Measurements from ENCODE around the gene TRABD2B.

The TRABD2B gene

DNA sequence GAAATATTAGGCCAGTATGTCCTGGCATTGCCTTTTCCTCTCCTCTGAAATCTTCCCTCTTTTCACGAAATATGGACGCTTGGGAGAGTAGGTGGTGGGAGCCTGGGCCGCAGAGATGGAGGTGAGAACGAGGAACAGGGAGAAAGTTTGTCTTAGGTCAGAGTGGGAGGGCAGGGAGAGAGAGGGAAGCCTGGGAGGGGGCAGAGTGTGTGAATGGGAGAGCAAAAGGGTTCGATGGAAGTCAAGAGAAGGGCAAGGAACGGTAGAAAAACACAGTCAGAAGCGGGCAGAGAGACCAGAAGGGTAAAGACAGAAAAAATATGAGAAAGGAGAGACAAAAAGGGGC lies 1.2 kb downstream of the TRABD2B start (continued):
- TF ChIP-seq, protein P1, sequence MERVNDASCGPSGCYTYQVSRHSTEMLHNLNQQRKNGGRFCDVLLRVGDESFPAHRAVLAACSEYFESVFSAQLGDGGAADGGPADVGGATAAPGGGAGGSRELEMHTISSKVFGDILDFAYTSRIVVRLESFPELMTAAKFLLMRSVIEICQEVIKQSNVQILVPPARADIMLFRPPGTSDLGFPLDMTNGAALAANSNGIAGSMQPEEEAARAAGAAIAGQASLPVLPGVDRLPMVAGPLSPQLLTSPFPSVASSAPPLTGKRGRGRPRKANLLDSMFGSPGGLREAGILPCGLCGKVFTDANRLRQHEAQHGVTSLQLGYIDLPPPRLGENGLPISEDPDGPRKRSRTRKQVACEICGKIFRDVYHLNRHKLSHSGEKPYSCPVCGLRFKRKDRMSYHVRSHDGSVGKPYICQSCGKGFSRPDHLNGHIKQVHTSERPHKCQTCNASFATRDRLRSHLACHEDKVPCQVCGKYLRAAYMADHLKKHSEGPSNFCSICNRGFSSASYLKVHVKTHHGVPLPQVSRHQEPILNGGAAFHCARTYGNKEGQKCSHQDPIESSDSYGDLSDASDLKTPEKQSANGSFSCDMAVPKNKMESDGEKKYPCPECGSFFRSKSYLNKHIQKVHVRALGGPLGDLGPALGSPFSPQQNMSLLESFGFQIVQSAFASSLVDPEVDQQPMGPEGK (tag by site-specific recombination; IDR thresholded peaks at IDR 0.05) = peak; percentile 57; the same call in 1 of the 2 replicates
- TF ChIP-seq, protein P2, sequence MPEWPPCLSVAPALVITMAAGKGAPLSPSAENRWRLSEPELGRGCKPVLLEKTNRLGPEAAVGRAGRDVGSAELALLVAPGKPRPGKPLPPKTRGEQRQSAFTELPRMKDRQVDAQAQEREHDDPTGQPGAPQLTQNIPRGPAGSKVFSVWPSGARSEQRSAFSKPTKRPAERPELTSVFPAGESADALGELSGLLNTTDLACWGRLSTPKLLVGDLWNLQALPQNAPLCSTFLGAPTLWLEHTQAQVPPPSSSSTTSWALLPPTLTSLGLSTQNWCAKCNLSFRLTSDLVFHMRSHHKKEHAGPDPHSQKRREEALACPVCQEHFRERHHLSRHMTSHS (tag by site-specific recombination; IDR thresholded peaks at IDR 0.05) = no peak

DNA sequence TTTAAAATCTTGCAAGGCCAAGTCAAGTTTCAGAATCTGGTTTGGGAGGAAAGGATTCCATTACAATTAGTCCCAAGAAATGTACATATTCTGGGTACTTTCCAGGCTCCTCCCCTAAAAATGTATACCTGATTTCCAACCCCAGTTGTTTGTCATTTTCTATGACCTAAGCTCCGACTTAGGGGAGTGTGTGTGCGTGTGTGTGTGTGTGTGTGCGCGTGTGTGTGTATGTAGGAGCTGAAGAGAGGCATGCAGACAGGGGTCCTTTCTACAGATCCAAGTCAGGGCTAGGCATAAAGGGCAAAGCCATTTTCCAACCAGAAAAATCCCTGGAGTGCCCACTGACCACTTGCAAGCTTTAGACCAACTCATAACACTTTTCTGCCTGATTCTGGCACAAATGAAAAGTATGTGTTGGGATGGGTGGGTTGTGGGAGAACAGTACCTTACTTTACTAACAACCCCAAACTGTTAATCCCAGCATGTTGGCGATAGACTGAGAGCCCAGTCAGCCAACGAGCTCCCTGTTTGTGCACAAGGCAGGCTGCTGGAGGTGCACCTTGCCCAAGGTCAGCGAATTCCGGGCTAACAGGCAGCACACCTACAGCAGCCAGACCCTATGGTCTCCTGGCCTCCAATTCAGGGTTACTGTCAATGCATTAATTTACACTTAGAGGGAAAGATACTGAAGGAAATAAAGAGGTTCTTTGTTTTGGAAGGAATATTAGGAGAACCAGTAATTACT lies 1.7 kb downstream of the TRABD2B start:
- TF ChIP-seq FEZF1 (tag by site-specific recombination; IDR thresholded peaks at IDR 0.05) = no peak
- TF ChIP-seq ZNF629 (tag by site-specific recombination; IDR thresholded peaks at IDR 0.05) = 0 out of 2 replicates have a peak, but pooled peaks have one; percentile 18
- 0 out of 2 replicates have a peak, but pooled peaks have one; percentile 15 for TF ChIP-seq ZNF776 (tag by site-specific recombination; IDR thresholded peaks at IDR 0.05; ENCODE audit: borderline replicate concordance)
- 0 out of 2 replicates have a peak, but pooled peaks have one; percentile 21 for TF ChIP-seq WT1 (tag by site-specific recombination; IDR thresholded peaks at IDR 0.05)
- TF ChIP-seq, protein P3, sequence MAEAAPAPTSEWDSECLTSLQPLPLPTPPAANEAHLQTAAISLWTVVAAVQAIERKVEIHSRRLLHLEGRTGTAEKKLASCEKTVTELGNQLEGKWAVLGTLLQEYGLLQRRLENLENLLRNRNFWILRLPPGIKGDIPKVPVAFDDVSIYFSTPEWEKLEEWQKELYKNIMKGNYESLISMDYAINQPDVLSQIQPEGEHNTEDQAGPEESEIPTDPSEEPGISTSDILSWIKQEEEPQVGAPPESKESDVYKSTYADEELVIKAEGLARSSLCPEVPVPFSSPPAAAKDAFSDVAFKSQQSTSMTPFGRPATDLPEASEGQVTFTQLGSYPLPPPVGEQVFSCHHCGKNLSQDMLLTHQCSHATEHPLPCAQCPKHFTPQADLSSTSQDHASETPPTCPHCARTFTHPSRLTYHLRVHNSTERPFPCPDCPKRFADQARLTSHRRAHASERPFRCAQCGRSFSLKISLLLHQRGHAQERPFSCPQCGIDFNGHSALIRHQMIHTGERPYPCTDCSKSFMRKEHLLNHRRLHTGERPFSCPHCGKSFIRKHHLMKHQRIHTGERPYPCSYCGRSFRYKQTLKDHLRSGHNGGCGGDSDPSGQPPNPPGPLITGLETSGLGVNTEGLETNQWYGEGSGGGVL (tag by site-specific recombination; IDR thresholded peaks at IDR 0.05) = peak; percentile 45; the same call in 1 of the 2 replicates
- TF ChIP-seq ZBTB48 (tag by site-specific recombination; IDR thresholded peaks at IDR 0.05) = peak; percentile 13; the same call in 1 of the 2 replicates
- TF ChIP-seq, protein P4, sequence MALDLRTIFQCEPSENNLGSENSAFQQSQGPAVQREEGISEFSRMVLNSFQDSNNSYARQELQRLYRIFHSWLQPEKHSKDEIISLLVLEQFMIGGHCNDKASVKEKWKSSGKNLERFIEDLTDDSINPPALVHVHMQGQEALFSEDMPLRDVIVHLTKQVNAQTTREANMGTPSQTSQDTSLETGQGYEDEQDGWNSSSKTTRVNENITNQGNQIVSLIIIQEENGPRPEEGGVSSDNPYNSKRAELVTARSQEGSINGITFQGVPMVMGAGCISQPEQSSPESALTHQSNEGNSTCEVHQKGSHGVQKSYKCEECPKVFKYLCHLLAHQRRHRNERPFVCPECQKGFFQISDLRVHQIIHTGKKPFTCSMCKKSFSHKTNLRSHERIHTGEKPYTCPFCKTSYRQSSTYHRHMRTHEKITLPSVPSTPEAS (tag by site-specific recombination; IDR thresholded peaks at IDR 0.05) = peak; percentile 88
- no peak for TF ChIP-seq ZNF112 (tag by site-specific recombination; IDR thresholded peaks at IDR 0.05)
- TF ChIP-seq ZBTB20 (tag by site-specific recombination; IDR thresholded peaks at IDR 0.05) = peak; percentile 24; the same call in 1 of the 2 replicates
- TF ChIP-seq, protein P5, sequence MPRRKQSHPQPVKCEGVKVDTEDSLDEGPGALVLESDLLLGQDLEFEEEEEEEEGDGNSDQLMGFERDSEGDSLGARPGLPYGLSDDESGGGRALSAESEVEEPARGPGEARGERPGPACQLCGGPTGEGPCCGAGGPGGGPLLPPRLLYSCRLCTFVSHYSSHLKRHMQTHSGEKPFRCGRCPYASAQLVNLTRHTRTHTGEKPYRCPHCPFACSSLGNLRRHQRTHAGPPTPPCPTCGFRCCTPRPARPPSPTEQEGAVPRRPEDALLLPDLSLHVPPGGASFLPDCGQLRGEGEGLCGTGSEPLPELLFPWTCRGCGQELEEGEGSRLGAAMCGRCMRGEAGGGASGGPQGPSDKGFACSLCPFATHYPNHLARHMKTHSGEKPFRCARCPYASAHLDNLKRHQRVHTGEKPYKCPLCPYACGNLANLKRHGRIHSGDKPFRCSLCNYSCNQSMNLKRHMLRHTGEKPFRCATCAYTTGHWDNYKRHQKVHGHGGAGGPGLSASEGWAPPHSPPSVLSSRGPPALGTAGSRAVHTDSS (tag by site-specific recombination; IDR thresholded peaks at IDR 0.05) = no peak
- Histone ChIP-seq H3K4me1 (ENCODE audit: control insufficient read depth, insufficient read depth, low read length) (peaks cover 11% of the 10 kb centered on the region), H3K4me3 (ENCODE audit: low read depth, low read length) (no peak overlapping the region), H3K36me3 (ENCODE audit: control insufficient read depth in 2 of 2, insufficient read depth in 1 of 2, low read length in 2 of 2) (peaks cover 0 to 11% of the 10 kb centered on the region in 2 experiments; a peak in 1 of 3 replicates), H3K27ac (ENCODE audit: extremely low read depth, low read depth, low read length) (no peak overlapping the region; the same call in 1 of the 2 replicates), H3K9me3 (ENCODE audit: control insufficient read depth, insufficient read depth, low read depth, low read length) (no peaks in the 10 kb centered on the region)
- ChIA-PET POLR2A (no interaction called here), CTCF (interaction anchor here (0.7 to 8.5 kb wide), 4 partner anchors 22 to 110 kb away, joined by 3 to 151 read pairs (median 4); no protein-coding TSS in a partner anchor)
